SJSA1 (cell line): Measurements from ENCODE around the gene ZNF524. TPM values are rescaled to one million over a fixed set of nuclear protein-coding genes. Genes with fewer than 3 reads are reported as not detected.
A peak's percentile ranks its signal among the peaks of the same experiment; 100 is the strongest.
"Not testable (repeated sequence)": the region's sequence is repeated elsewhere in the genome, so short reads cannot be mapped to it uniquely, and the experiment has no call there.

Experiments
- DNase-seq, 2 experiments: peaks; one replicate each; pipeline ENCODE4 v3.0.0-alpha.2; 2015 to 2020; ENCODE audit warnings: low spot score in 2 of 2, low read depth in 1 of 2
- H3K27ac ChIP-seq: fragments of 250-450 bp; sonication (Bioruptor Pico); 2 replicates; pipeline ENCODE4 v1.5.1; 2020; ENCODE audit warnings: mild to moderate bottlenecking, moderate library complexity
- H3K27me3 ChIP-seq: fragments of 250-450 bp; sonication (Bioruptor Pico); replicated peaks from 2 replicates; pipeline ENCODE4 v1.5.1; 2020; ENCODE audit warnings: mild to moderate bottlenecking, moderate library complexity
- H3K36me3 ChIP-seq: fragments of 250-450 bp; sonication (Bioruptor Pico); 2 replicates; pipeline ENCODE4 v1.5.1; 2020; ENCODE audit warnings: mild to moderate bottlenecking
- H3K4me1 ChIP-seq: fragments of 250-450 bp; sonication (Bioruptor Pico); replicated peaks from 2 replicates; pipeline ENCODE4 v1.6.1; 2021; ENCODE audit warnings: mild to moderate bottlenecking
- H3K4me3 ChIP-seq: fragments of 250-450 bp; sonication (Bioruptor Pico); 2 replicates; pipeline ENCODE4 v1.5.1; 2020; ENCODE audit warnings: mild to moderate bottlenecking
- H3K9me3 ChIP-seq: fragments of 250-450 bp; sonication (Bioruptor Pico); replicated peaks from 2 replicates; pipeline ENCODE4 v1.5.1; 2020; ENCODE audit warnings: mild to moderate bottlenecking
- total RNA-seq: library from RNA; depleted of rRNA; stranded (reverse); fragments of >200 nt; shearing (Covaris generic); gene quantifications from 2 replicates; pipeline ENCODE4 v1.2.3, GENCODE V29; 2014

Gene ZNF524
- total RNA-seq, 1 experiment from 2014 or later = 15.5 TPM

DNA sequence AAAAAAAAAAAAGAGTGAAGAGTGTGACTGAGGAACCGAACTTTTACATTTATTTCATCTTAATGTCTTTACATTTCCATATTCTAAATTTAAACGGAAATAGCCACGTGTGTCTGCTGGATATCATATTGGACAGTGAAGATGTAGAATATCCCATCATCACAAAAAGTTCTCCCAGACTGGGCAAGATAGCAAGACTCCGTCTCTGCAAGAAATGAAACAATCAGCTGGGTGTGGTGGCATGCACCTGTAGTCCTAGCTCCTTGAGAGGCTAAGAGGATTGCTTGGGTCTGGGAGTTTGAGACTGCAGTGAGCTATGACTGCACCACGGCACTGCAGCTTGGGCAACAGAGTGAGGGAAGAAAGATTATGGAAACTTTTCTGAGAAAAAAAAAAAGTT lies 23.3 kb upstream of the ZNF524 start:
- no peaks in the 10 kb centered on the region for H3K27me3 ChIP-seq

GRCh38 chr19:55578031-55578760 lies 21.9 kb upstream of the ZNF524 start:
- Histone ChIP-seq H3K27ac (no peak overlapping the region), H3K36me3 (peaks cover 20% of the 10 kb centered on the region), H3K27me3 (no peaks in the 10 kb centered on the region), H3K9me3 (no peaks in the 10 kb centered on the region), H3K4me1 (peaks cover 11% of the 10 kb centered on the region), H3K4me3 (no peak overlapping the region)
- no peak for DNase-seq

More for the DNA sequence above, 23.3 kb upstream of the ZNF524 start:
- Histone ChIP-seq H3K9me3 (no peaks in the 10 kb centered on the region), H3K36me3 (peaks cover 20% of the 10 kb centered on the region), H3K4me3 (no peak overlapping the region), H3K27ac (no peak overlapping the region), H3K4me1 (peaks cover 11% of the 10 kb centered on the region)
- no peak for DNase-seq

GRCh38 chr19:55578761-55579747 lies 21.0 kb upstream of the ZNF524 start:
- Histone ChIP-seq H3K9me3 (no peaks in the 10 kb centered on the region), H3K4me1 (peaks cover 11% of the 10 kb centered on the region), H3K27ac (no peak overlapping the region), H3K27me3 (no peaks in the 10 kb centered on the region), H3K4me3 (peak overlapping the region; percentile 70), H3K36me3 (peaks cover 20% of the 10 kb centered on the region)
- DNase-seq = no peak

DNA sequence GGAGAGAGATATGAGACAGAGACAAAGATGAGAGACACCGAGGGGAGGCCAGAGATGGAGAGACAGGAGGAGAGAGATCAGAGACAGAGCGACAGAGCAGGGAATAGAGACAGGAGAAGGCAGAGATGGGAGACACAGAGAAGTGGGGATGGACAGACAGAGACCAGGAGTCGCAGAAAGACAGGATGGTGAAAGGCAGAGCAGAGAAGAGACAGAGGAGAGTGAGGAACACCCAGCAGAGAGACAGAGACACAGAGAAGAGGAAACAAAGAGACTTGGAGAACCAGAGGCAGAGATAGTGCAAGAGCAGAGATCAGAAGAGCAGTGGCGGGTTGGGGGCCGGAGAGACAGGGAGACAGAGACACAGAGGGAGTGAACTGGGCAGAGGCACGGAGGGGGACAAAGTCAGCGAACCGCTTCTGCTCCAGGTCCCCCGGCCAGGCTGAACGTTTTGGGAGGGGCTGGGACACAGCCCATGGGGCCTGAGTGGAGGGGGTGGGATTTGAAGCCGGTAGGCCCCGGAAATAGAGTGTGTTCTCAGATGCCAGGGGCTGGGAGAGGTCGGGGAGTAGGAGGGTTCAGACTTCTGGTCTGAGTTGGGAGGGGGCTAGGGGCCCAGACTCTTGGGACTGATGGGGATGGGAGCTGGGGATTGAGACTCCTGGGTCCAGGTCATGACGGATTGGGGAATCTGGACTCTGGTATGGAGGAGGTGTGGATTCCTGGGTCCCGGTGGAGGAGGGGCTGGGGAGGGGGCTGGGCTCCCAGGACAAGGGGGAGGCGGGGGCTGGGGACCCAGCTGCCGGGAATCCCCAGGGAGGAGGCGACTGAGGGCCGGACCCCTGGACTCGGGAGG lies 20.1 kb upstream of the ZNF524 start:
- peak; percentile 32 to 62 for DNase-seq
- peak overlapping the region; percentile 70 for H3K4me3 ChIP-seq
- H3K4me1 ChIP-seq = peaks cover 12% of the 10 kb centered on the region
- H3K27me3 ChIP-seq = no peaks in the 10 kb centered on the region
- H3K9me3 ChIP-seq = no peaks in the 10 kb centered on the region
- peaks cover 20% of the 10 kb centered on the region for H3K36me3 ChIP-seq
- H3K27ac ChIP-seq = peak overlapping the region; percentile 71

DNA sequence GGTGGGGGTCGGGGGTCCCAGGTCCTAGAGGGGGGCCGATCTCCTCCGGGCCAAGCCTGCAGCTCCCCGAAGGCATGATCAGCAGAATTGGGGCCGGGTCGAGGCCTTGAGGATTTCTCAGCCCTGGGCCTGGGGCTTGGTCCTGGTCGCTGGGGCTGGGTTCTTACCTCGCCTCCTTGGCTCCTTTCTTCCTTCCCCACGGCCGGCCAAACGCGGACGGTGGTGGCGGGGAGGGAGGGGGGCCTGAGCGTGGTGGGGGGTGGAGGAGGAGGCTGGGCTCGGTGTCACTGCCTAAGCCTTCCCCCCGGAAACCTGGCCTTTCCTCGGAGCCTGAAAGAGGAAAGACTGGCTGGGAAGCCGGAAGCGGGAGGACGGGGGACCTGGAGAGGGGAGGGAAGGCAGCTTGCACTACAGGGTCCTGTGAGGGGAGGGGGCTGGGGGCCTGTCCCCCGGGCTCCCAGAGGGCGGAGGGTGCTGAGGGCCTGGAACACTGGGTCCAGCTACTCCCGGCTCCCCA lies 19.4 kb upstream of the ZNF524 start, which contains the start of gene ZNF579:
ZNF579 (minus strand) TSS at position 221 of the 517 bp plus-strand sequence. CDS start 1,209 bp downstream, outside the sequence.
- Histone ChIP-seq H3K36me3 (peaks cover 20% of the 10 kb centered on the region), H3K27me3 (no peaks in the 10 kb centered on the region), H3K27ac (peak within 1 kb of the TSS; percentile 71), H3K4me1 (peaks cover 19% of the 10 kb centered on the region), H3K9me3 (no peaks in the 10 kb centered on the region), H3K4me3 (peak within 1 kb of the TSS; percentile 70)
- DNase-seq = peak; percentile 76 to 91

- H3K27me3 ChIP-seq = no peaks in the 10 kb centered on the region
- DNase-seq = no peak
These were observed 18.8 kb upstream of the ZNF524 start for GRCh38 chr19:55581145-55581822.

GRCh38 chr19:55581823-55582223 lies 18.3 kb upstream of the ZNF524 start:
- peaks cover 17% of the 10 kb centered on the region for H3K36me3 ChIP-seq
- H3K4me3 ChIP-seq = no peak overlapping the region
- H3K9me3 ChIP-seq = no peaks in the 10 kb centered on the region
- no peak for DNase-seq
- peaks cover 31% of the 10 kb centered on the region for H3K4me1 ChIP-seq
- no peaks in the 10 kb centered on the region for H3K27me3 ChIP-seq
- no peak overlapping the region for H3K27ac ChIP-seq

More at GRCh38 chr19:55581145-55581822, 18.8 kb upstream of the ZNF524 start:
- Histone ChIP-seq H3K27ac (peak overlapping the region; percentile 44), H3K9me3 (no peaks in the 10 kb centered on the region), H3K4me3 (peak overlapping the region; percentile 70), H3K36me3 (peaks cover 20% of the 10 kb centered on the region), H3K4me1 (peaks cover 25% of the 10 kb centered on the region)

- not testable (repeated sequence) for H3K4me3 ChIP-seq, DNase-seq, H3K9me3 ChIP-seq, H3K27ac ChIP-seq, H3K27me3 ChIP-seq
- peaks cover 35% of the 10 kb centered on the region for H3K4me1 ChIP-seq
- H3K36me3 ChIP-seq = peaks cover 13% of the 10 kb centered on the region
These were observed 17.8 kb upstream of the ZNF524 start for GRCh38 chr19:55582284-55582683.

GRCh38 chr19:55583897-55584296 lies 16.2 kb upstream of the ZNF524 start:
- not testable (repeated sequence) for H3K4me3 ChIP-seq, DNase-seq, H3K27ac ChIP-seq, H3K36me3 ChIP-seq, H3K9me3 ChIP-seq, H3K27me3 ChIP-seq
- H3K4me1 ChIP-seq = peaks cover 37% of the 10 kb centered on the region

DNA sequence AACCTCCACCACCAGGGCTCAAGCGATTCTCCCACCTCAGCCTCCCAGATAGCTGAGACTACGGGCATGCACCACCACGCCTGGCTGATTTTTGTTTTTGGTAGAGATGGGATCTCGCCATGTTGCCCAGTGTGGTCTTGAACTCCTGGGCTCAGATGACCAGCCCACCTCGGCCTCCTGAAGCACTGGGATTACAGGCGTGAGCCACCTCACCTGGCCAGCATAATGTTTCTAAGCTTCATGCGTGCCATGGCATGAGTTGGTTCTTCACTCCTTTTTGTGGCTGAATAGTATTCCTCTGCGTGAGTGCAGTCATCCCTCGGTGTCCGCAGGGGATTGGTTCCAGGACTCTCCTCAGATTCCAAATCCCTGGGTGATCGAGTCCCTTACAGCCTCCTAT lies 15.2 kb upstream of the ZNF524 start:
- Histone ChIP-seq H3K4me1 (peaks cover 31% of the 10 kb centered on the region), H3K4me3 (no peak overlapping the region), H3K36me3 (no peaks in the 10 kb centered on the region), H3K9me3 (no peaks in the 10 kb centered on the region), H3K27me3 (no peaks in the 10 kb centered on the region), H3K27ac (no peak overlapping the region)
- no peak for DNase-seq

DNA sequence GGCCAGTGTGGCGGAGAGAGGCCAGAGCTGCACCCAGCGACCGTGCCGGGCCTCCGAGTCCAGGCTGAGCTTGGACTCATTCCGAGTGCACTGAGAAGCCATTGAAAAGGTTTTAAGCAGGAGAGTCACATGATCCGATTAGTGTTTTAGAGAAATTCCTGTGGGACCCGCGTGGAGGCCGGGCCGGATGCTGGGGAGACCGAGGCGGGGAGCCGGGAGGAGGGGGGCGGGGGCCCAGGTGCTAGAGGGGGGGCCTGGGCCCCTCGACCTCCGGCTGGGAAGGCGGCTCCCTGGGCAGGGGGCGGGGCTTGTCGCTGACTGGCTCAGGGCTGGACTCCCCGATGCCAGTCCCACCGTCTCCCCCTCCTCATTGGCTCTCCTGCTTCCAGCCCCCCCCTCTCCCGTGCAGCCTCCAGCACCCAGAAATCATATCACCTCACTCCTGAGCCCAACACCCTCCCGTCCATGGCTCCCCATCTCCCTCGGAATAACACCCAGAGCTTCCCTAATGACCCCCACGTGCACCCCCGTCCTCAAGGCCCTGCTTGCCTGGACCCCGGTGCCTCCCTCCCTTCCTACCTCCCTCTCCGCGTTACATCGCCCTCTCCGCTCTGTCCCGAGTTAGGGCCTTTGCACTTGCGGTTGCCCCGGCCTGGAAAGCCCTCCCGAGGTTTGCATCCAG lies 14.3 kb upstream of the ZNF524 start:
- Histone ChIP-seq H3K9me3 (no peaks in the 10 kb centered on the region), H3K4me3 (peak overlapping the region; percentile 16), H3K4me1 (peaks cover 31% of the 10 kb centered on the region), H3K27ac (no peak overlapping the region), H3K36me3 (no peaks in the 10 kb centered on the region), H3K27me3 (no peaks in the 10 kb centered on the region)
- DNase-seq = peak; percentile 26 to 77
